ENCODE data around the gene ABHD16A.
A peak's percentile ranks its signal among the peaks of the same experiment; 100 is the strongest.
"Not testable (repeated sequence)": the region's sequence is repeated elsewhere in the genome, so short reads cannot be mapped to it uniquely, and the experiment has no call there.

ABHD16A gene

GRCh38 chr6:31713991-31714684 lies 11.0 kb upstream of the ABHD16A start:
- no peak for DNase-seq

GRCh38 chr6:31713465-31713864 lies 10.3 kb upstream of the ABHD16A start:
- DNase-seq, result no peak

DNA sequence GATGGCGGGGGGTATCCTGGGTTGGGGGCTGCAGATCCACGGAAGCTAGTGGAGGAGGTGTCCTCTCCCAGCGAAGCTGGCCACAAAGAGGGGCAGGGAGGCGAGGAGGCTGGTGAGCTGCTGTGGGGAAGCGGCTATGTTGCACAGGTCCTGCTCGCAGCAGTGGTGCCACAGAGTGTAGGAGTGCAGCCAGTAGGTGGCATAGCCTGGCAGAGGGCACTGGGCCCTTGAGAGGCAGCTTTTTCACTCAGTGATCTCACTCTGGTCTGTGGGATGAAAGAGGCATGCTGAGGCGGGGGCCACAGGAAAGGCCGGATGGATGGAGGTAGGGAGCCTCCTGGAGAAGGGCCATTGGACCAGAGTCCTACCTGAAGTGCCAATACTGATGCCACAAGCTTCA lies 9.2 kb upstream of the ABHD16A start:
- DNase-seq, result no peak

DNA sequence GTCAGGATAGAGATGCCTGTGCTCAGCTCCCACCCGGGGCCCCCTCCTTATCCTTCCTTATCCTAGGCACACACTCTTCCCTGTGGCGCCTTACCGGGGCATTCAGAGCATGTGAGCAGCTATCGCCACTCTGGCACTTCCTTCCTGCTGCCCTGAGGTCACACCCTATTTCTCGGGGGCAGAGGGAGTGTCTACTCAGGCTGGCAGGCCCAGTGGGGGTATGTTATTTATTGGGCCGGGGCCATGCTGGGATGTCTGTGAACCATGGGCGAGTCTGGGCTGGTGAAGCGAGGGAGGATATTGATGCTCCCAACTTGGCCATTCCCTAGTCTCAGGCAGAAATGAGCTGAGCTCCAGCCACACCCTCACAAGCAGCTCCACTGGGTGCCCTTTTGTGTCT lies 8.1 kb upstream of the ABHD16A start:
- peak; percentile 40 for DNase-seq

DNA sequence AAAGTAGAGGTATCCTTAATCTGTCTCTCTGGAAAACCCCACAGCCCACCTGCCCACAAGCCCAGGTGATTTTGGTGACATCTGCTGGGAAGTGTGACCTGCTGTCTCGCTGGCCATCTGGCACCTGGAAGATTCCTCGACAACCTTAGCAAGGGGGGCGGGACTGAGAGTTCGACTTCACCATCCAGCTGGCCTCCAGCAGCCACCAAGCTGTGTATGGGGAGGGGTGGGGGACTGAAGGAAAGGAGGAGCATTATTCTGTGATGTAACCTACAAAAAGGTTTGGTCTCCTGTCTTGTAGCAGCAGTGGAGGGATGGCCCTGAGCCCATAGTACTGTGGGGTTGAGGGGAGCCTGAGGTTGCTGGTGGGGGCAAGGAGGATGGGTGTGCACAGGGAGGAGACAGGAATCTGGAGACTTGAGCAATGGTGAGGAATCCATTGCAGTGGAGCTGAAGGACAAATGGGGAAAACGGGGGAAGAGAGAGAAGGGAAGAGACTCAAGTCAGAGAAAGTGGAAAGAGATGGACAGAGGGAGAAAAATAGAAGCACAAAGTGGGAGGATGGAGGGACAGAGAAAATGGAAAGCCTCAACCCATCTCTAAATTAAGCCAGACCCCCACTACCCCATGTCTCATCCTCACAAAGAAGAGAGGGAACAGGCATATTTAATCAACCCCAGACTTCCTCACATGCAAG lies 7.5 kb upstream of the ABHD16A start:
- DNase-seq, result no peak

DNA sequence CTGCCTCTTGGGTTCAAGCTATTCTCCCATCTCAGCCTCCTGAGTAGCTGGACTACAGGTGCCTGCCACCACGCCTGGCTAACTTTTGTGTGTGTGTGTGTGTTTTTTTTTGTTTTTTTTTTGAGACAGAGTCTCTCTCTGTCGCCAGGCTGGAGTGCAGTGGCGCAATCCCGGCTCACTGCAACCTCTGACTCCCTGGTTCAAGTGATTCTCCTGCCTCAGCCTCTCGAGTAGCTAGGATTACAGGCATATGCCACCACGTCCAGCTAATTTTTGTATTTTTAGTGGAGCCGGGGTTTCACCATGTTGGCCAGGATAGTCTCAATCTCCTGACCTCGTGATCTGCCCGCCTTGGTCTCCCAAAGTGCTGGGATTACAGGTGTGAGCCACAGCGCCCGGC lies 6.0 kb upstream of the ABHD16A start:
- DNase-seq, result not testable (repeated sequence)

- no peak for DNase-seq
Observed at GRCh38 chr6:31708224-31708623, 5.1 kb upstream of the ABHD16A start.

GRCh38 chr6:31707701-31708100 lies 4.6 kb upstream of the ABHD16A start:
- no peak for DNase-seq

DNA sequence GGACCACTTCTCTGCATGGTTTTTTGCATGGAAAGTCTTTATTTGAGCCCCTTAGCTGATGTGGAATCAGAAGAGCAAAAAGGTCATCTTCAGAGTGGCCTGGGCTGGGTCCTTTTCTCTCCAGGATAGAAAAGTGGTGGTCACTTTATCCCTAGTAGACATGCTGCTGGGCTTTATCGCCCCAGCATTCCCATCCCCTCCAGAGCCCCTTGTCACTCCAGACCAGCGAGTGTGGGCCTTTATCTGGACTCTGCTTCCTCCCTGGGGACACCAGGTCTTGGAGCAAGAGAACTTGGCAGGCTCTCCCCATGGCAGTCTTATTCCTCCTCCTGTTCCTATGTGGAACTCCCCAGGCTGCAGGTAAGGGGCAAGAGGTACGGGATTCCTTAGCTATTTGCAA lies 3.5 kb upstream of the ABHD16A start, which contains the start of gene LY6G6F:
LY6G6F (plus strand) TSS at position 268 of the 400 bp plus-strand sequence; CDS start at position 309, 41 bp downstream.
- no peak for DNase-seq

- no peak for DNase-seq
Observed at GRCh38 chr6:31705931-31706330, 2.8 kb upstream of the ABHD16A start.

DNA sequence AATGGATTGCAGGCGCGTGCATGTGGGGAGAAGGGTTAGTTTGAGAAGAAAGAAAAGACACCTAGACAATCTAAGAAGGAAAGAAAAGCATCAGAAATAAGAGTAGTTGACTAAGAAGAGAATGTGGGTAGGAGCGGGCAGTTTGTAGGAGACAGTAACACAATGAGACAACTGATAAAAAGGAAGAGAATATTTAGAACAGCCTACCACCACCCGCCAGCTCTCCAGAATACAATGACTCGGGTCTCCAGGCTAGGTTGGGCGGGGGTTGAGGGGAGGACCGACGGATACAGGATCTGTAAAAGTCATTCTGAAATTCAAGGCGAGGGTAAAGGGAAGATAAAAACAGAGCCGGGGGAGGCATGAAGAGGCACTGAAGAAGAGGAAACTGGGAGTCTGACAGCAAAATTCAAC lies 712 bp downstream of the ABHD16A start:
- DNase-seq, result no peak

GRCh38 chr6:31701666-31702404 lies 1.3 kb downstream of the ABHD16A start:
- peak; percentile 52 for DNase-seq

DNA sequence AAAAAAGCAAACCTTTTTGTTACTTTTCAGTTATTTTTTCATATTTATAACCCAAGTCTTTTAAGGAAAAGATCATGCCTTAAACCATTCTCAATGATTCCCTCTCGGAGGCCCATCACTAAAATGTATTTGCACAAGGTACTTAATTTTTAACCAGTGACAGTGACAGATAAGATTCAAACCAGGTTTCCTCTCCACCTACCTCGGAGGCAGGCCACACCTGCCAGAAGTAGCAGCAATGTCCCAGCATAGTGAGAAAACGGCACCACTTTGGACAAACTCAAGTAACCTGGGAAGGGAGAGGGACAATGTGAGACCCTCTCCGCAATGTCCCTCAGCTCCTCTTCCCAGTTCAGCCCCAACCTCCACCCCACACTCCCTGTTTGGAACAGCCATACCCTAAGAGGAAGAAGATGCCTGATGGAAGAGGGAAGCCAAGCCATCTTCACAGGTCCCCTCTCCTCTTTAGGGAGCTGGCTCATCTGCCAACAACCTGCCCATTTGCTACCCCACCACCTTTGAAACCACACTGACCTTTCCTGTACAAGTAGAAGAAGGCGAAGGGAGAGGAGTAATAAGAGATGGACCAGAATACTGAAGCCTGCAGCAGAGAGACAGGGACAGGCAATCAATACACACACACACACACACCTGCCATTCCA lies 2.3 kb downstream of the ABHD16A start:
- no peak for DNase-seq

DNA sequence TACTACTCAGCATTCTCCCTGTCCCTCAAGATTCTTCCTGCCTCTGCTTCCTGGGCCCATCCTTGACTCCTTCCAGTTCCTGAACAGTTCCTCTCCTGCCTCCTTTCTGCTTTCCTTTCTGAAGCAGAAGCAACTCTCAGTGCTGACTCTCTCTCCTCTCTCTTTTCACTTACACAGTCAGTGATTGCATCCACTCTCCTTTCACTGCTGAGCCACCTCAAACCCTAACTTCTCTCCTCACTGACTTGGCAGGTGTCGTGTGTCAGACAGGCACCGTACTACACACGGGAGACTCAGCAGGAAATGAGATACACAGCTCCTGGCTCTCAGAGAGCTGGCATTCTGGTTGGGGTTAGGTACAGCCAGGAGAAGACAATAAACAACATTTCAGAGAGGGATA lies 5.6 kb downstream of the ABHD16A start:
- DNase-seq, result no peak

GRCh38 chr6:31693535-31693934 lies 9.6 kb downstream of the ABHD16A start:
- no peak for DNase-seq

DNA sequence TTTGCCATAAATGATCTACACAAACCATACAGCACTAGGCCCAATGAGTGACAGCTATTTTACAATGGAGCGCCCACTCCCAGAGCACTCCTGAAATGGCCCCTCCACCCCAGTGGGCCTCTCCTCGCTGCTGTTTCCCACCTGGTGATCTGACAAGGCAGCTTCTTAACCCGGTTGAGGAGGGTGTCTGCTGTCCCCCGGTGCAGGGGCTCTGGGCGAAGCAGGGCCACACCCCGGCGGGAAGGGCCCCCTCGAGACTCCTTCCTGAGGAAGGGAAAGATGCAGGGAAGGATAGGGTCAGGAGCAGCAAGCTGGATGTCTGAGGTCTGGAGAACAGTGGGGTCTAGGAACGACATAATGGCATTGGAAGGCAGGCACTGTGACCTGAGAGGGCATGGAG lies 10.2 kb downstream of the ABHD16A start:
- DNase-seq, result no peak

DNA sequence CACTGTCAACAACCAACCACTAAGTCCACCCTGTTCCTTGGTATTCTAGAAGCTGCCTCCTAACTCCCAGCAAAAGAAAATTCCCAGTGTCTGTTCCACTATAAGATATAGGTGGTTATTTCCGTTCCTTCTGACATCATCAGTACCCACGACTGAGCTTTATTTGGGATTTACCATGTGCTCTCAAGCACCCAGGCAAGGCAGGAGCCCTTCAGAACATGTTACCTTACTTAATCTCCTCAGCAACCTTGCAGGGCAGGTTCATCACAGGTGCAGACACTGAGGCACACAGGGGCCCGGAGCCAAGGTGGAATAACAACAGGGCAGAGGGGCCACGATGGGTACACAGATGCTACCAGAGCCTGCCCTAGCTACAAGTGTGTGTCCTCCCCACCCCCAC lies 10.8 kb downstream of the ABHD16A start:
- no peak for DNase-seq

GRCh38 chr6:31691564-31692108 lies 11.5 kb downstream of the ABHD16A start:
- DNase-seq, result no peak

- DNase-seq, result no peak
Observed at GRCh38 chr6:31691078-31691463, 12.1 kb downstream of the ABHD16A start.

DNA sequence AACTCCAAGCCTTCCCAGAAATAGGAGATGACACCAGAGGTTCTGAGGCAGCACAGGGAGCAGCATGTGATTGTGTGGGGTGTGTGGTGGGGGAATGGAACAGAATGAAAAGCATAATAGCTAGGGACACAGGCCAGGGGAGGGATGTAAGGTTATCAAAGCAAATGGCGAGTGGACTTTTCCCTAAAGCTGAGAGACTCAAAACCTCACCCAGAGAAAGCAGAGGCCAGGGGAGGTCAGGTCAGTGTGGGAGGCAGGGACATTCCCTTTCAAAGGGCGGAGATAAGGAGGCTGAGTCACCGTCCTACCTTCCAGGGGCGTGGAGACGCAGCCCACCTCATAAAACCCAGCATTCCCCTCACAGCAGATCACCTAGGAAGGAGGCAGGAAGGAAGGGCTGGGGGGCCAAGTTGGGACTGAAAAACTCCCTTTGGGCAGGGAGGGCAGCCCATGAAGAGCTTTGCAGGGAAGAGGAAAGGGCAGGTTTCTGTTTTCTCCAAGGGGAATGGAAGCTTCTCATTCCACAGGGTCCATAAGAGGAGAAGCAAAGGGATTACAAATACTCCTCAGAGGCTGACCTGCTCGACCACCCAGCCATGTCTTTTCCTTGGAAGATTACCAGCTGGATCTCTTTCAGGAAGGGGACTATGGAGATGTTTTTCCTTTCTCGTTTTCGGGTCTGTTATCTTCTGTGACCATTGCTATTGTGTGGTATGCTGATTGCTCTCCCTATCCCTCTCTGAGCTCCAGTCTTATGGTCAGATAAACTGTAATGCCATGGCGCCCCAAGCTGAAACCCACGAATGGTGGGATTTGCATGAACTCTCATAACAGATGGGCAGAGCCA lies 12.7 kb downstream of the ABHD16A start:
- peak; percentile 16 for DNase-seq

GRCh38 chr6:31689249-31690110 lies 13.6 kb downstream of the ABHD16A start:
- DNase-seq, result peak; percentile 31
